Measurements from ENCODE around the gene ZNF581.

Gene ZNF581

GRCh38 chr19:55683449-55684261 is 40.2 kb downstream of the ZNF581 start:
- no peak for DNase-seq

GRCh38 chr19:55684946-55685681 is 41.7 kb downstream of the ZNF581 start:
- no peak for DNase-seq

- DNase-seq, result no peak
Observed at GRCh38 chr19:55685776-55686175, 42.3 kb downstream of the ZNF581 start.

- no peak for DNase-seq
Observed at GRCh38 chr19:55686311-55687050, 43.0 kb downstream of the ZNF581 start.

- no peak for DNase-seq
Observed at GRCh38 chr19:55687281-55688201, 44.1 kb downstream of the ZNF581 start.

GRCh38 chr19:55688422-55689218 is 45.2 kb downstream of the ZNF581 start:
- DNase-seq, result peak; percentile 48

- no peak for DNase-seq
Observed at GRCh38 chr19:55689411-55690108, 46.1 kb downstream of the ZNF581 start.

GRCh38 chr19:55690109-55690768 is 46.8 kb downstream of the ZNF581 start:
- DNase-seq, result no peak

- DNase-seq, result no peak
Observed at GRCh38 chr19:55690769-55691545, 47.5 kb downstream of the ZNF581 start.

- no peak for DNase-seq
Observed at GRCh38 chr19:55691561-55692481, 48.4 kb downstream of the ZNF581 start.

GRCh38 chr19:55692681-55693081 is 49.2 kb downstream of the ZNF581 start:
- DNase-seq, result no peak

- no peak for DNase-seq
Observed at GRCh38 chr19:55693336-55693974, 50.0 kb downstream of the ZNF581 start.

GRCh38 chr19:55694241-55694655 is 50.8 kb downstream of the ZNF581 start:
- no peak for DNase-seq

GRCh38 chr19:55694656-55695491 is 51.4 kb downstream of the ZNF581 start:
- no peak for DNase-seq

Data from NCI-H187 treated with DMSO at 0.1 percent for 48 hours (cell line).